CD4-positive, alpha-beta T cell treated with Interleukin-6 at 100 ng/mL for 8 hours (primary cell): ENCODE measurements around the gene RFT1.

ENCODE experiments used
- DNase-seq: peaks from one replicate; pipeline ENCODE4 v3.0.0-alpha.2; 2020; ENCODE audit warnings: mixed read lengths, low spot score

RFT1 gene

GRCh38 chr3:53149006-53149690, 18.9 kb upstream of the RFT1 start:
- DNase-seq, result no peak

GRCh38 chr3:53147903-53148400, 17.7 kb upstream of the RFT1 start:
- no peak for DNase-seq

GRCh38 chr3:53147151-53147902, 17.1 kb upstream of the RFT1 start:
- DNase-seq, result no peak

- no peak for DNase-seq
Observed at GRCh38 chr3:53146319-53146891, 16.2 kb upstream of the RFT1 start.

GRCh38 chr3:53145713-53146080, 15.5 kb upstream of the RFT1 start:
- no peak for DNase-seq

- DNase-seq, result no peak
Observed at GRCh38 chr3:53144862-53145712, 14.9 kb upstream of the RFT1 start.

GRCh38 chr3:53144446-53144845, 14.2 kb upstream of the RFT1 start:
- no peak for DNase-seq

GRCh38 chr3:53142986-53143385, 12.8 kb upstream of the RFT1 start:
- no peak for DNase-seq

GRCh38 chr3:53140847-53141845, 10.9 kb upstream of the RFT1 start:
- DNase-seq, result no peak

GRCh38 chr3:53139906-53140846, 9.9 kb upstream of the RFT1 start:
- DNase-seq, result no peak

GRCh38 chr3:53137835-53138446, 7.7 kb upstream of the RFT1 start:
- no peak for DNase-seq

GRCh38 chr3:53137221-53137620, 7.0 kb upstream of the RFT1 start:
- no peak for DNase-seq

GRCh38 chr3:53134631-53135232, 4.5 kb upstream of the RFT1 start:
- peak; percentile 55 for DNase-seq

- DNase-seq, result no peak
Observed at GRCh38 chr3:53132347-53132746, 2.1 kb upstream of the RFT1 start.

GRCh38 chr3:53131096-53131495, 861 bp upstream of the RFT1 start:
- DNase-seq, result no peak

GRCh38 chr3:53129344-53129743, 891 bp downstream of the RFT1 start:
- DNase-seq, result no peak

- no peak for DNase-seq
Observed at GRCh38 chr3:53126601-53127000, 3.6 kb downstream of the RFT1 start.

GRCh38 chr3:53123953-53124352, 6.3 kb downstream of the RFT1 start:
- no peak for DNase-seq

GRCh38 chr3:53123510-53123909, 6.7 kb downstream of the RFT1 start:
- no peak for DNase-seq
